Calu3 (cell line): Measurements from ENCODE around the gene SDCCAG8. TPM values are rescaled to one million over a fixed set of nuclear protein-coding genes. Genes with fewer than 3 reads are reported as not detected.

Experiments used
- BruUV-seq: library from RNA; stranded (reverse); fragments of 400-500 nt; replicated peaks from 2 replicates; lab custom pipeline; 2021; lab: Mats Ljungman, UMichigan
- CTCF ChIA-PET: fragments of 300-600 bp; sonication (Branson Sonifier 250); formaldehyde crosslinking; loops from one replicate; lab custom pipeline; 2022; ENCODE audit warnings: antibody characterized with exemption; lab: Charles Lee
- DNase-seq: peaks from one replicate; pipeline ENCODE4 v3.0.0; 2022
- H3K27ac Mint-ChIP-seq: one replicate; pipeline ENCODE4 v1.8.0; 2022; ENCODE audit warnings: mixed read lengths; ENCODE audit not compliant: unreplicated experiment
- H3K27me3 Mint-ChIP-seq: one replicate; pipeline ENCODE4 v1.8.0; 2022; ENCODE audit warnings: mixed read lengths; ENCODE audit not compliant: unreplicated experiment
- H3K36me3 Mint-ChIP-seq: one replicate; pipeline ENCODE4 v1.8.0; 2022; ENCODE audit warnings: mild to moderate bottlenecking, moderate library complexity, mixed read lengths; ENCODE audit not compliant: insufficient read depth, unreplicated experiment
- H3K4me1 Mint-ChIP-seq: one replicate; pipeline ENCODE4 v1.8.0; 2022; ENCODE audit warnings: mild to moderate bottlenecking, low read depth, mixed read lengths; ENCODE audit not compliant: unreplicated experiment
- H3K4me3 Mint-ChIP-seq: one replicate; pipeline ENCODE4 v1.8.0; 2022; ENCODE audit warnings: mild to moderate bottlenecking, low read depth, moderate library complexity, mixed read lengths; ENCODE audit not compliant: unreplicated experiment
- H3K9me3 Mint-ChIP-seq: one replicate; pipeline ENCODE4 v1.8.0; 2022; ENCODE audit warnings: low read depth, mixed read lengths; ENCODE audit not compliant: unreplicated experiment
- CTCF ChIP-seq: fragments of 200-600 bp; IDR thresholded peaks from one replicate; pipeline ENCODE4 v1.8.0; 2022; ENCODE audit warnings: antibody characterized with exemption; ENCODE audit not compliant: unreplicated experiment
- intact Hi-C: fragments of 100-400 bp; cut with micrococcal nuclease; formaldehyde crosslinking; loops from one replicate; pipeline ENCODE4 v1.10.0; 2022; ENCODE audit not compliant: unreplicated experiment
- total RNA-seq: library from RNA; stranded (reverse); gene quantifications from 2 replicates; pipeline ENCODE4 v1.2.3, GENCODE V29; 2022

The SDCCAG8 gene
- total RNA-seq, 1 experiment from 2014 or later = 67.3 TPM

GRCh38 chr1:243496806-243497205, 241.0 kb downstream of the SDCCAG8 start:
- Mint-ChIP-seq H3K9me3 (no peaks in the 10 kb centered on the region), H3K27ac (no peak overlapping the region), H3K4me1 (no peaks in the 10 kb centered on the region), H3K4me3 (no peak overlapping the region), H3K36me3 (peaks cover 10% of the 10 kb centered on the region), H3K27me3 (no peaks in the 10 kb centered on the region)
- TF ChIP-seq CTCF = no peak
- intact Hi-C loops = no loop called here
- no TSS peak for BruUV-seq
- no peak for DNase-seq
- CTCF ChIA-PET = no interaction called here

DNA sequence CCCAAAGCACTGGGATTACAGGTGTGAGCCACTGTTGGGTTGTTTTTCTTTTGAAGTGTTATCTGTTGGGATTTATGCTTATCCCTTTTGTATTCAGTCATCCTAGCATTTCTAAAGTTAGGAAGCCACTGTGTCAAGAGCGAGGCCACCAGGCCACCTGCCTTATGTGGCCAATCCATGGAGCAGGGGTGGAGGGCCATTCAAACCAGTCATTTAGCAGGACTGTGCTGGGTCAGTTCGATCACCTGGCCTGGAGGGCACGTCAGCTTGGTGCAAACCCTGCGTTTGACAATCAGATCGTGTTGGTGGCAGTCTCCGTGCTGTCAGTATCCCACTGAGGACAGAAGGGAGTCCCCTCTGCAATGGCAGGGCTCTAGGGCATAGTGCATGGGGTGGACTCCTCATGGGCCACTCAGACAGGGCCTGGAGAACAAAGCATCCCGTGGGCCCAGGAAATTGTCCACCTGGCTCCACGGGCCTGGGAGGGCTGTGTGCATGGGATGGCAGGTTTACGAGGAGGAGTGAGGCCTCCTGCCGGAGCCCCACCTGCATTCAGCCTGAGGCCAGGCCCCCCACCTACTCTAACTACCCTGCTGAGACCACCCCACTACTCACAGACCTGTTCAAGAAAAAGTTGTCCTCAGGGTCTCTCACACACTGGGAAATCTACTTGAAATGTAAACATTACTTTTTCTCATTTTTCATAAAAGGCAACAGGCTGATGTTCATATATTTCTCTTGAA, 242.3 kb downstream of the SDCCAG8 start:
- intact Hi-C loops = no loop called here
- BruUV-seq = no TSS peak

DNA sequence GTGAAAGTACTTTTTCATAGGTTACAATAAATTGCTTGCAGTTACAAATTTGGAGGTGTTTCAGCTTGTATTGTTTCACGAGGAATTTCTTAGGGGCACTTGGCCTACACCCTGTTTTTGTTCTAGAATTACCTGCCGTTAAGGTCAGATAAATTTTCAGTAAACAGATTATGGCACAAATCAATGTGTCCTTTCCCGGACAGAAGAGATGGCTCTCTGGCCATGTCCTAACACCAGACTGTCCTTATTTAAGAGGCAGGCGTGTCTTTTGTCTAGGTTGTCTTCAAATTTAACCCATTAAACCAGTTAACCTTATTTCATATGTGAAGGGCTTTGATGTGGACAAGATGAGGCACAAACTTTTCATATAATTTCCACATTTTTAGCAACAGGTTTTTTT, 243.4 kb downstream of the SDCCAG8 start:
- Mint-ChIP-seq H3K27ac (no peak overlapping the region), H3K4me3 (no peak overlapping the region), H3K4me1 (no peaks in the 10 kb centered on the region), H3K27me3 (no peaks in the 10 kb centered on the region), H3K36me3 (peaks cover 21% of the 10 kb centered on the region), H3K9me3 (no peaks in the 10 kb centered on the region)
- intact Hi-C loops = no loop called here
- DNase-seq = no peak
- TF ChIP-seq CTCF = no peak
- CTCF ChIA-PET = no interaction called here
- no TSS peak for BruUV-seq

More for the DNA sequence above, 242.3 kb downstream of the SDCCAG8 start:
- Mint-ChIP-seq H3K27me3 (no peaks in the 10 kb centered on the region), H3K9me3 (no peaks in the 10 kb centered on the region), H3K4me1 (no peaks in the 10 kb centered on the region), H3K27ac (no peak overlapping the region), H3K4me3 (no peak overlapping the region), H3K36me3 (peaks cover 17% of the 10 kb centered on the region)
- no peak for DNase-seq
- TF ChIP-seq CTCF = no peak
- CTCF ChIA-PET = no interaction called here

DNA sequence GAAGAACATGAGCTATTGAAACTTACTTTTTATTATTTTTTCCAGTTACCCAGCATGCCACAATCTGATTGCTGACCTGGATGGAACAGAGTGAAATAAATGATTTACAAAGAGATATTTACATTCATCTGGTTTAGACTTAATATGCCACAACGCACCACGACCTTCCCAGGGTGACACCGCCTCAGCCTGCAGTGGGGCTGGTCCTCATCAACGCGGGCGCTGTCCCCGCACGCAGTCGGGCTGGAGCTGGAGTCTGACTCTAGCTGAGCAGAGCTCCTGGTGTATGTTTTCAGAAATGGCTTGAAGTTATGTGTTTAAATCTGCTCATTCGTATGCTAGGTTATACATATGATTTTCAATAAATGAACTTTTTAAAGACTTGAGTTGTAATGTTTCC, 243.9 kb downstream of the SDCCAG8 start:
- Mint-ChIP-seq H3K9me3 (no peaks in the 10 kb centered on the region), H3K4me1 (no peaks in the 10 kb centered on the region), H3K36me3 (peaks cover 21% of the 10 kb centered on the region), H3K27ac (no peak overlapping the region), H3K27me3 (no peaks in the 10 kb centered on the region), H3K4me3 (no peak overlapping the region)
- BruUV-seq = no TSS peak
- intact Hi-C loops = no loop called here
- no peak for TF ChIP-seq CTCF
- CTCF ChIA-PET = no interaction called here
- DNase-seq = no peak
